DMS114 treated with DMSO at 0.1 percent for 48 hours (cell line): Measurements from ENCODE around the gene TSFM.

ENCODE experiments used
- DNase-seq: peaks from one replicate; lab custom pipeline; 2025; ENCODE audit not compliant: unreplicated experiment; lab: John Stamatoyannopoulos, UW

The TSFM gene

GRCh38 chr12:57745485-57745881 lies 37.1 kb upstream of the TSFM start:
- no peak for DNase-seq

GRCh38 chr12:57746025-57746424 lies 36.6 kb upstream of the TSFM start:
- no peak for DNase-seq

GRCh38 chr12:57749061-57749460 lies 33.5 kb upstream of the TSFM start:
- no peak for DNase-seq

- DNase-seq: no peak
Measured at GRCh38 chr12:57750561-57751431, 31.8 kb upstream of the TSFM start.

GRCh38 chr12:57751432-57751787 lies 31.2 kb upstream of the TSFM start:
- no peak for DNase-seq

GRCh38 chr12:57751788-57752667 lies 30.6 kb upstream of the TSFM start, which contains the start of gene CDK4:
CDK4 (minus strand) TSS chr12:57752310; CDS start chr12:57751717, 593 bp downstream.
- DNase-seq: peak; percentile 98

- no peak for DNase-seq
Measured at GRCh38 chr12:57752668-57753000, 30.0 kb upstream of the TSFM start.

GRCh38 chr12:57753756-57754337 lies 28.7 kb upstream of the TSFM start:
- no peak for DNase-seq

GRCh38 chr12:57754411-57755193 lies 28.0 kb upstream of the TSFM start, which contains the start of gene MARCHF9:
MARCHF9 (plus strand) TSS chr12:57755103; CDS start chr12:57755529, 426 bp downstream.
- DNase-seq: peak; percentile 36

- no peak for DNase-seq
Measured at GRCh38 chr12:57755194-57755453, 27.5 kb upstream of the TSFM start.

GRCh38 chr12:57755454-57756372 lies 26.9 kb upstream of the TSFM start:
- no peak for DNase-seq

GRCh38 chr12:57756406-57757341 lies 25.9 kb upstream of the TSFM start:
- DNase-seq: no peak

GRCh38 chr12:57757771-57758170 lies 24.8 kb upstream of the TSFM start:
- no peak for DNase-seq

GRCh38 chr12:57758552-57759359 lies 23.8 kb upstream of the TSFM start:
- DNase-seq: no peak

GRCh38 chr12:57759360-57759980 lies 23.1 kb upstream of the TSFM start:
- DNase-seq: no peak

- DNase-seq: no peak
Measured at GRCh38 chr12:57760347-57760982, 22.1 kb upstream of the TSFM start.

GRCh38 chr12:57761391-57761998 lies 21.1 kb upstream of the TSFM start:
- no peak for DNase-seq
